ENCODE measurements around the gene MYOT. TPM values are rescaled to one million over a fixed set of nuclear protein-coding genes. Genes with fewer than 3 reads are reported as not detected.
A peak's percentile ranks its signal among the peaks of the same experiment; 100 is the strongest.
"Not testable (repeated sequence)": the region's sequence is repeated elsewhere in the genome, so short reads cannot be mapped to it uniquely, and the experiment has no call there.

The MYOT gene
- total RNA-seq: 3.7 TPM

GRCh38 chr5:137867664-137868063, at the start of gene MYOT:
TSS of gene MYOT (plus strand) at chr5:137867860. CDS start at chr5:137870652, 2,792 bp downstream.
- DNase-seq (ENCODE audit: low spot score): no peak

- DNase-seq (ENCODE audit: low spot score): no peak
These were observed 47.9 kb upstream of the MYOT start for GRCh38 chr5:137819766-137820165.

DNA sequence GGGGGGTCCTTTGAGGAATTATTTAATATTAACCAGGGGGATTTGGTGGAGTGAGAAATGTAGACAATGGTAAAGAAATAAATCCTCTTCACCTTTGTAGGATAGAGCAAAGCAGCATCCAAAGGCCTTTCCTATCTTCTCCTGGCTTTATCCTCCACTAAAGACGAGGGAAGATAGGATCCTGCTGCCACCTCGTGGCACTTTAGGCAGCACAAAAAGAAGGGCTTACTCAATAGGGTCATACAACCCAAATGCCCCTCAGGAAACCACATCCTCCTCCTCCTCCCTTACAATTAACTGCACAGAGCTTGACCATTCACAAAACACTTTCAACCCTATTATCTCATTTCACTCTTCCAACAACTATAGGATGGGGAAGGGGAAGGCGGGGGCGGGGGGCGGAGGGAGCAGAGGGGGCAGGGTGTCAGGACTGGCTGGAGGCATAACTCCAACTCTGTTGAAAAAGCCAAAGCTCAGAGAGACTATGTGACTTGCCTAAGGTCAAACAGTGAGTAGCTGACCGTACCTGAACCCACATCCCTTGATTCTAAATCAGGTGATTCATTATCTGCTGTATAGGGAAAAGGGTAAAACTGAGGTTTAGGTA, 45.4 kb upstream of the MYOT start:
- DNase-seq (ENCODE audit: low spot score): no peak

DNA sequence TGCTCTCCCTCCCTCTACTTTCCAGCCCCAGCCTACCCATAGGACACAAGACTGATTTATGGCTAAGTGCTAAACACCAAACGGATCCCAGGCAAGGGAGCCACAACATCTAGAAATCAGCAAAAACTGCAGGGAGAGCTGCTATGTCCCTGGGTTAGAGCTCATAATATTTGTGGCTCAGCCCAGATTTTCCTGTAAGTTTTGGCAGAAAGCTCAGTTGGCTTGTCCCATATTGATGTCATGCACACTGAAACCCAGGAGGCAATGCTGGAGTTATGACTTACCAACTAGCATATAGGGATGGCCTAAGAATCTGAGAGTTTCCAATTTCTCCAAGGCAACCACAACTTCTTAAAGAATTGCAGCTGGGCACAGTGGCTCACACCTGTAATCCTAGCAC, 44.7 kb upstream of the MYOT start:
- no peak for DNase-seq (ENCODE audit: low spot score)

GRCh38 chr5:137825165-137825564, 42.5 kb upstream of the MYOT start:
- DNase-seq (ENCODE audit: low spot score): no peak

DNA sequence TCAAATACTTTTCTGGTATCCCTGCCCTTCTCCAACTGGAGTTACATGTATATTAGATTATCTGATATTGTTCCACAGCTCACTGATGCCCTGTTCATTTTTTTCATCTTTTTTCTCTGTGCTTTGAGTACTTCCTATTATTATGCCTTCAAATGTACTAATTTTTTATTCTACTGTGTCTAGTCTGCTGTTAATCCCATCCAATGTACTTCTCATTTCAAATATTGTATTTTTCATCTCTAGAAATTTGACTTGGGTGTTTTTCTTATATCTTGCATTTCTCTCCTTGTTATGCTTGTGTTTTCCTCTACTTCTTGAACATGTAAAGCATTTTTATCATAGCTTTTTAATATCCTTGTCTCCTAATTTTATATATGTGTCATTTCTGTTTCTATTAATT, 41.6 kb upstream of the MYOT start:
- no peak for DNase-seq (ENCODE audit: low spot score)

DNA sequence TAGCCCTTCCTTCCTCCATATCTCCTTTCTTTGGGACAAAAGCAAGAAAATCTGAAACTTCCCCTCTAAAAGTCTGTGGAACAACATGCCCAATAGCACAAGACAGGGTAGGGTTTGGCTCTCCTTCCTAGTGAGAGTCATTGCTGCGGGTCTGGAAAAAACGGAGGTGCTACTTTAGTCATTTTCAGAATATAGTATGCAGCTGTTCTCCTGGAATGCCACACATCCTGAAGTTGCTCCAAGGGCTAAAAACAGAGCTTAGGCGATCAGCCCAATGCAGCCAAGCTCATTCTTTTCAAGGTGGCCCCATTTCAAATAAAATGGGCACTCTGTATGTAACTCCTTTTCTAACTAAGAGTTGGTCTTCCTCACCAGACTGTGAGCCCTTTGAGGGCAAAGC, 39.5 kb upstream of the MYOT start:
- DNase-seq (ENCODE audit: low spot score): no peak

DNA sequence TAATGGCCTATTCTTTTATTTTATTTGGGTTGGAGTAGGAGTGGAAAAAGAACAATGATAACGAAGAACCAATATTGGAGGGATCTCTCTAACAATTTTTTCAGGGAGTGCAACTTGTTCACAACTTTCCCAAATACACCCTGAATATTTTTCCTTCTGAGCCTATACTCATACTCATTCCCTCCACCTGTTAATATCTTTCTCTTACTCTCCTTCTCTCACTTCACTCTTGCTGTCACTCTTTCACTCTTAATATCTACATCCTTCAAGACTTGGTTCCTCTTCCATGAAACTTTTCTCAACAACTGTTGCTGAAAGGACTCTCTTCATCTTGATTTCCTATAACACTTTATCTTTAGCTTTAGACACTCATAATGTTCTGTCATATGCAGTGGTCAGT, 39.0 kb upstream of the MYOT start:
- no peak for DNase-seq (ENCODE audit: low spot score)

GRCh38 chr5:137831105-137831504, 36.6 kb upstream of the MYOT start:
- no peak for DNase-seq (ENCODE audit: low spot score)

DNA sequence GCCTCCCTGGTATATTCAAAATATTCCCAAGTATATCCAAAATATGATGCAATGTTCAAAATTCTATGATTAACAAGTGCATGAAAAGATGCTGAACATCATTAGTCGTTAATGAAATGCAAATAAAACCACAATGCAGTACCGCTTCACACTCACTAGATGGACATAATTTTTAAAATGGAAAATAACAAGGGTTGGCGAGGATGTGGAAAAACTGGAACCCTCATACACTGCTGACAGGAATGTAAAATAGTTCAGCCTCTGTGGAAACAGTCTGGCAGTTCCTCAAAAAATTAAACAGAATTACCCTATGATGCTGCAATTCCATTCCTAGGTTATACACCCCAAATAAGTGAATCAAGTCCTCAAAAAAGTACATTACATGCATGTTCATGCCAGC, 36.1 kb upstream of the MYOT start:
- no peak for DNase-seq (ENCODE audit: low spot score)

GRCh38 chr5:137832416-137832815, 35.2 kb upstream of the MYOT start:
- DNase-seq (ENCODE audit: low spot score): no peak

- DNase-seq (ENCODE audit: low spot score): peak; percentile 66
These were observed 34.2 kb upstream of the MYOT start for GRCh38 chr5:137833463-137833862.

DNA sequence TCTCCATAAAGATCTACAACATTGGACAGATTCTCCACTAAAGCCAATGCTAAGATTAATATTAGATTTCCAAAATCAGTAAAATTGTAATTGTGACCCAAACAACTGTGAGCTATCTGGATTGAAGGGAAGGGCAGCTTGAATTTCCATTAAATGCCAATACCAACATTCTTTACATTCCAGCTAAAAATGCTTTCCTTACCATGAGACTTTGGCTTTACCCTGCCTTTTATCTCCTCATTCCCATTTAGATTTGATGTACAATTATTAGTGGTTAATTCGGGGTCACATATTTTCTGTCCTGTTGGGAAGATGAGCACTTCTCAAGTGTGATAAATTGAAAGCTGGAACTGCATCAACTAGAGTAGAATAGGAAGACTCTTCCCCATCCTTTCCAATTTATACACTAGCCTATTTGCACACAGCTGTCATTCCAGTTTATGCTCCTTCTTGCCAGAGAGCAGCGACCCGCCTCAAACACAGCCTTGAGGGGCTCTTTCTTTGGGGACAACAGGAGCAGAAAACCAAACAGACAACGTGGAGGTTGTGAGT, 33.1 kb upstream of the MYOT start:
- DNase-seq (ENCODE audit: low spot score): no peak

DNA sequence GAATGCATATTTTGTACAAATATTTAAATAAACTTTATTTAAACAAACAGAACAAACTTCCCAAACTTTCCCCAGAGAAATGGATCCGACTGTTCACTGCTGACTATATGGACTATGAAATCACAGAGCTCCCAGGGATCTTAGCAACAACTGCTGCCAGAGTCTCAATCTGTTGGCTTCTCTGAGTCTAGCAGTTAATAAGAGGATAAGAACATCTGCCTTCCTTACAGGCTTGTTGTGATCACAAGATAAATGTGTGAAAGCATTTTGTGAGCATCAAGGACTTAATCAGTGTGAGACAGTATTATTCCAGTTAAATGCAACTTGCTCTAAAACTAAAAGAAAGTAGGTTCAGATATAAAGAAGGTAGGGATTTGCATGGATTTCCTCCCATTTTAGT, 31.4 kb upstream of the MYOT start:
- DNase-seq (ENCODE audit: low spot score): no peak

DNA sequence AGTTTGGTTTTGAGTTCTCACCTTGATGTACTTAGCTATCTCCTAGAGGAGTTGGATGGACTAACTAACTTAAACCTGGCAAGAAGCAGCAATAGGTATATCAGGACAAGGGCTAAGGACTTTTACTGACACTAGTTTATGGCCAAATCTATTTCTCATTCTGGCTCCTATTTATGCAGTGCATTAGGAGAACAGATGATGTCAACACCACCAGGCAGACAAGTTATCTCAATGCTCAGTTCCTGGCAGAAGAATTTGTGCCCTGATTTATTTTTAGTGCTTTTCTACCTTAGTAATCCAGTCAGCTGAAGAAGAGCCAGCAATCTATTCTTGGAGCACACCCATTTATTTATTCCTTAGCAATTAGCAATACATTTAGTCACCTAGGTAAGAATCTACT, 30.7 kb upstream of the MYOT start:
- DNase-seq (ENCODE audit: low spot score): no peak

DNA sequence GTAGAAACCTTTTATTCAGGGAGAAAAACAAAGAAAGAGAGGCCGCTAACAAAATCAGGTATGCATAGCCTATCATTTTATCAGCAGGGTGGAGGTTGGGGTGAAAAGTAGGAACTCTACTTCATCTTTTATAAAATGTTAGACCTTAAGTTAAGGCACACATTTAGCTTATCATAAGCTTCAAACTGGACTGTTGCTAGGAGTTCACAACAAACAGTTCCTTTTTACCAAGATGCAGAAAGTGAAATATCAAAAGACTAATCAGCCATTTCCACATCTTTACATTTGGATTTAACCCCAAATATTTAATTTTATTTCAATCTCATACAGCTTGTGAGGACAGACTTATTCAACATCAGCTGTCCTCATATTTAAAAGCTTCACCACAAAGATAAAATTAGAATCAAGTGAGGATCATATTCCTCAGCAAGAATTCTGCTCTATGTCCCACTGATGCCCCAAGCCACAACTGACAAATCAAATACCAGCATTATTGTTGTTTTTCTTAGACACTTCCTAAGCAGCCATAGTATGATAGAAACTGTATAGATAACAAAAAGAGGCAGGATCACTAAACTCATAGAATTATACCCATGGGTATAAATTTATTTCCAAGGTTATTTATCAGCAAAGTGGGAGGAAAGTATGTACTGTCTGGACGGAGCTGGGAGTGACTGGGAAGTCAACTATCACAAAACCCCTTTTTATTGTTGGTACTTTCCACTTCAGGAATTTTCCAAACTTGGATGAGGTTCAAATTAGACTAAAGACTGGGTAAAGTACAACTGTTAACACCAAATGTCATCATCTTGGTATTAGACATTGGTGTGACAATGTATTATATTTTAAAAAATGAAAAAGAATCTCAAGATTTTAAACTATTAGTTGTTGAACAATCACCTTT, 29.9 kb upstream of the MYOT start:
- no peak for DNase-seq (ENCODE audit: low spot score)

DNA sequence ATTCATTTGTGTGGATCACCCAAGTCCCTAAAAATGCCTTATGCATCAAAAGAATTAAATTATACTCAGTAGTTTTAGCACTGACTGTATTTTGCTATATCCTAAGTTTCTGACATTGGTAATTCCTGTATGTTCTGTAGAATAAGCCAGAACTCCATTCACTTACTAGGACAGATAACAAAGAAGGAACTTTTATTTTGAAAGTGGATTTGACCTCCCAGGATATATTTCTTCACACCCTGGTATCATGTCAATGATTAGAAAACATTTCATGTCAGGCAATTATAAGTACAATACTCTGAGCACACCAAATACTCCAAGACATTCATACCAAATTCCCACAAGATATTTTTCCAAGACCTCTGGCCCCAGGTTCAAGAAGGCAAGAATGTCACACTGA, 28.7 kb upstream of the MYOT start:
- DNase-seq (ENCODE audit: low spot score): no peak

DNA sequence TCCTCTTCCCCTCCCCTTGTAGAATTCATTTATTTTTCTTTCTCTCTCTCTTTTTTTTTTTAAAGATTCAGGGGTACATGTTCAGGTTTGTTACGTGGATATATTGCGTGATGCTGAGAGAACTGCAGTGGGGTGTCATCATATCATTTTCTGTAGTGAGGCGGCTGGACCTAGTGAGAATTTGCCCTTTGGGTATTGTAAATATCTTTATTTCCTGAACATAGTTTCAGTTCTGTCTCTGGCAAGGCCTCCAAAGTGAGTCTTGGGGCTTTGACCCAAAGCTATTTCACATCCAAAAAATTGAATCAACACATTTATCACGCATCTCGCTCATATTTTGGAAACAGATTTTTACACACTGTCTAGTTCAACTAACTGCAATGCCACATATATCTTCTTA, 25.4 kb upstream of the MYOT start:
- DNase-seq (ENCODE audit: low spot score): no peak

GRCh38 chr5:137843676-137844299, 23.9 kb upstream of the MYOT start:
- no peak for DNase-seq (ENCODE audit: low spot score)

- no peak for DNase-seq (ENCODE audit: low spot score)
These were observed 22.2 kb upstream of the MYOT start for GRCh38 chr5:137845472-137845871.

DNA sequence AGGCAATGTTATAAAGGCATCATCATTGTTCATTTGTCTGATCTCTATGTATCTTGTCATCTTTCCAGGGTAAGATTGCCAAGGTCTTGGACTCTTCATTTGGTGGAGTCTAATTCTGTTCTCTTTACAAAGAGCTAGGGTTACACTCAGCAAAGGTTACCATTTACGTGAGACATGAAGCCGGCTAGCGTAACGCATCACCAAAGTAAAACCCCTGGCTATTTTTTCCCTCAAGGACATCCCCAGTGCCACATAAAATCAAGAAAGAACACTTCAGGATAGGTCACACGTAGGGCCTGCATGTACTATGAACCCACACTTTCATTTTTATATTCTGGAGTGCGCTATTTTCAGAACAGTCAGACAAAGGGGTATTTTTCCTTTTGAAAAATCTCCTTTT, 20.0 kb upstream of the MYOT start:
- DNase-seq (ENCODE audit: low spot score): no peak

DNA sequence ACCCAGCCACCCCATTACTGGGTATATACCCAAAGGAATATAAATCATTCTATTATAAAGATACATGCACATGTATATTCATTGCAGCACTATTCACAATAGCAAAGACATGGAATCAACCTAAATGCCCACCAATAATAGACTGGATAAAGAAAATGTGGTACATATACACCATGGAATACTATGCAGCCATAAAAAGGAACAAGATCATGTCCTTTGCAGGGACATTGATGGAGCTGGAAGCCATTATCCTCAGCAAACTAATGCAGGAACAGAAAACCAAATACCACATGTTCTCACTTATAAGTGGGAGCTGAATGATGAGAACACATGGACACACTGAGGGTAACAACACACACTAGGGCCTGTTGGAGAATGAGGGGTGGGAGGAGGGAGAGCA, 14.5 kb upstream of the MYOT start:
- DNase-seq (ENCODE audit: low spot score): not testable (repeated sequence)

DNA sequence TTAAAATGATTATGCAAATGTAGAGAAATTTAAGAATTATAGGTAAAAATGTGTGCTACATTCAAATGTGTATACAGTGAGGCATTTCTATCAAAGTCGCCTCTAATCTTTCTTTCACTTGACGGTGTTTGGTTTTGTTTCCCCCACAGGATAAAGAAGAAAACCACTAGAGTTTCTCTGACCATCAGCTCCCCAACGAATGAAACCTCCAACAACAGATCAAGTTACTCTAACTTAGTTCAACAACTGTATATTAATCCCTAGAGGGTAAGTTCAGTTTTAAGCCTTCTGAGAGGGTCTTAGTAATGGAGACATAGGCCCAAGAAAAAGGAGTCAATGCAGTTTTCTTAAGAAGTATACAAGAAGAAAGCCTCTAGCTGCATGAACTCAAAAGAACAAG, 11.5 kb upstream of the MYOT start:
- DNase-seq (ENCODE audit: low spot score): no peak
